Measurements from ENCODE around the gene NOXO1.

- TF ChIP-seq POLR2A (IDR thresholded peaks at IDR 0.05; ENCODE audit: low read depth) (no peak), POLR2AphosphoS5 (IDR thresholded peaks at IDR 0.05) (no peak)
- TF ChIP-seq, protein P1, sequence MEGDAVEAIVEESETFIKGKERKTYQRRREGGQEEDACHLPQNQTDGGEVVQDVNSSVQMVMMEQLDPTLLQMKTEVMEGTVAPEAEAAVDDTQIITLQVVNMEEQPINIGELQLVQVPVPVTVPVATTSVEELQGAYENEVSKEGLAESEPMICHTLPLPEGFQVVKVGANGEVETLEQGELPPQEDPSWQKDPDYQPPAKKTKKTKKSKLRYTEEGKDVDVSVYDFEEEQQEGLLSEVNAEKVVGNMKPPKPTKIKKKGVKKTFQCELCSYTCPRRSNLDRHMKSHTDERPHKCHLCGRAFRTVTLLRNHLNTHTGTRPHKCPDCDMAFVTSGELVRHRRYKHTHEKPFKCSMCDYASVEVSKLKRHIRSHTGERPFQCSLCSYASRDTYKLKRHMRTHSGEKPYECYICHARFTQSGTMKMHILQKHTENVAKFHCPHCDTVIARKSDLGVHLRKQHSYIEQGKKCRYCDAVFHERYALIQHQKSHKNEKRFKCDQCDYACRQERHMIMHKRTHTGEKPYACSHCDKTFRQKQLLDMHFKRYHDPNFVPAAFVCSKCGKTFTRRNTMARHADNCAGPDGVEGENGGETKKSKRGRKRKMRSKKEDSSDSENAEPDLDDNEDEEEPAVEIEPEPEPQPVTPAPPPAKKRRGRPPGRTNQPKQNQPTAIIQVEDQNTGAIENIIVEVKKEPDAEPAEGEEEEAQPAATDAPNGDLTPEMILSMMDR (IDR thresholded peaks at IDR 0.05), result no peak
Observed at GRCh38 chr16:2013527-2013926, 32.3 kb upstream of the NOXO1 start.

All from esophagus muscularis mucosa (tissue), 3 donors.